PC-9 (cell line): ENCODE measurements around the gene BCL2L12. TPM values are rescaled to one million over a fixed set of nuclear protein-coding genes. Genes with fewer than 3 reads are reported as not detected.

Experiments used
- BruUV-seq: library from RNA; stranded (reverse); fragments of 400-500 nt; replicated peaks from 2 replicates; lab custom pipeline; 2021; lab: Mats Ljungman, UMichigan
- CTCF ChIA-PET: fragments of 300-600 bp; sonication (Branson Sonifier 250); formaldehyde crosslinking; loops from one replicate; lab custom pipeline; 2022; ENCODE audit warnings: antibody characterized with exemption; lab: Charles Lee
- POLR2A ChIA-PET: fragments of 300-600 bp; sonication (Branson Sonifier 250); formaldehyde crosslinking; loops from one replicate; lab custom pipeline; 2022; ENCODE audit warnings: antibody characterized with exemption; ENCODE audit not compliant: unreplicated experiment; lab: Charles Lee
- DNase-seq, 2 experiments: peaks; one replicate each; pipeline versions ENCODE4 v3.0.0 to v3.0.0-alpha.2; 2015 to 2022; ENCODE audit warnings: mixed read lengths in 1 of 2
- H2AFZ ChIP-seq: fragments of 200-600 bp; sonication (generic); 2 replicates; pipeline ENCODE4 v1.8.1; 2017; ENCODE audit warnings: antibody characterized with exemption
- H3F3A ChIP-seq: fragments of 200-600 bp; sonication (generic); 2 replicates; pipeline ENCODE4 v1.8.1; 2017; ENCODE audit warnings: antibody characterized with exemption, mild to moderate bottlenecking, low read depth; ENCODE audit not compliant: insufficient read depth
- H3K27ac ChIP-seq: fragments of 200-600 bp; sonication (generic); 2 replicates; pipeline ENCODE4 v1.6.1; 2016; ENCODE audit warnings: mixed run types
- H3K27me3 ChIP-seq: fragments of 200-600 bp; sonication (generic); 2 replicates; pipeline ENCODE4 v1.6.1; 2016; ENCODE audit warnings: low read depth, mixed run types; ENCODE audit not compliant: insufficient read depth
- H3K36me3 ChIP-seq: fragments of 200-600 bp; sonication (generic); 2 replicates; pipeline ENCODE4 v1.6.1; 2016; ENCODE audit warnings: low read depth, mixed run types
- H3K4me1 ChIP-seq: fragments of 200-600 bp; sonication (generic); replicated peaks from 2 replicates; pipeline ENCODE4 v1.6.1; 2016; ENCODE audit warnings: mixed run types; ENCODE audit not compliant: insufficient read depth
- H3K4me2 ChIP-seq: fragments of 200-600 bp; sonication (generic); 2 replicates; pipeline ENCODE4 v1.6.1; 2017; ENCODE audit warnings: mixed run types
- H3K4me3 ChIP-seq: fragments of 200-600 bp; sonication (generic); 2 replicates; pipeline ENCODE4 v1.6.1; 2016; ENCODE audit warnings: mixed run types
- H3K79me2 ChIP-seq: fragments of 200-600 bp; sonication (generic); 2 replicates; pipeline ENCODE4 v1.6.1; 2017; ENCODE audit warnings: low read depth, mixed run types
- H3K9me2 ChIP-seq: fragments of 200-600 bp; sonication (generic); 2 replicates; pipeline ENCODE4 v1.8.1; 2017; ENCODE audit warnings: mild to moderate bottlenecking; ENCODE audit not compliant: insufficient read depth
- H3K9me3 ChIP-seq: fragments of 200-600 bp; sonication (generic); 2 replicates; pipeline ENCODE4 v1.8.1; 2016; ENCODE audit warnings: low read depth; ENCODE audit not compliant: insufficient read depth
- H4K20me1 ChIP-seq: fragments of 200-600 bp; sonication (generic); 2 replicates; pipeline ENCODE4 v1.8.1; 2017; ENCODE audit not compliant: insufficient read depth
- CTCF ChIP-seq: fragments of 200-600 bp; sonication (generic); conservative IDR thresholded peaks from 2 replicates; pipeline ENCODE4 v1.6.1; 2017; ENCODE audit warnings: mixed run types, antibody characterized with exemption, mild to moderate bottlenecking, moderate library complexity
- EZH2 ChIP-seq: fragments of 200-600 bp; sonication (generic); IDR thresholded peaks from 2 replicates; pipeline ENCODE4 v1.8.0; 2017; ENCODE audit warnings: antibody characterized with exemption, low read depth
- intact Hi-C: fragments of 100-400 bp; cut with micrococcal nuclease; formaldehyde crosslinking; loops from one replicate; pipeline ENCODE4 v1.10.0; 2022; ENCODE audit not compliant: unreplicated experiment
- total RNA-seq: library from RNA; stranded (reverse); gene quantifications from 2 replicates; pipeline ENCODE4 v1.2.3, GENCODE V29; 2021

Gene BCL2L12
- total RNA-seq, 1 experiment from 2014 or later, result 84.8 TPM

- Histone ChIP-seq H3K79me2 (peaks cover 18% of the 10 kb centered on the region; the same call in 1 of the 2 replicates), H3K36me3 (peaks cover 21% of the 10 kb centered on the region; the same call in 1 of the 2 replicates), H2AFZ (no peak overlapping the region), H3K4me2 (no peak overlapping the region), H3K9me3 (no peaks in the 10 kb centered on the region), H3K27ac (no peak overlapping the region), H4K20me1 (peaks cover 43% of the 10 kb centered on the region), H3K4me1 (no peaks in the 10 kb centered on the region), H3F3A (peaks cover 22% of the 10 kb centered on the region; the same call in 1 of the 2 replicates), H3K27me3 (no peaks in the 10 kb centered on the region), H3K4me3 (no peak overlapping the region), H3K9me2 (no peaks in the 10 kb centered on the region)
- intact Hi-C loops, result no loop called here
- no TSS peak for BruUV-seq
- DNase-seq, result no peak
- TF ChIP-seq EZH2 (no peak), CTCF (no peak)
- POLR2A ChIA-PET, result no interaction called here
- CTCF ChIA-PET, result no interaction called here
These were observed 12.9 kb upstream of the BCL2L12 start for GRCh38 chr19:49652551-49653465.

GRCh38 chr19:49653466-49653806, 12.3 kb upstream of the BCL2L12 start:
- Histone ChIP-seq H3K36me3 (peaks cover 21% of the 10 kb centered on the region; the same call in 1 of the 2 replicates), H4K20me1 (peaks cover 40% of the 10 kb centered on the region), H3K79me2 (peaks cover 16% of the 10 kb centered on the region; the same call in 1 of the 2 replicates), H3K27ac (no peak overlapping the region), H3K9me2 (no peaks in the 10 kb centered on the region), H3F3A (peaks cover 17% of the 10 kb centered on the region; the same call in 1 of the 2 replicates), H3K4me2 (no peak overlapping the region), H2AFZ (no peak overlapping the region), H3K9me3 (no peaks in the 10 kb centered on the region), H3K4me3 (no peak overlapping the region), H3K4me1 (no peaks in the 10 kb centered on the region), H3K27me3 (no peaks in the 10 kb centered on the region)
- intact Hi-C loops, result no loop called here
- TF ChIP-seq CTCF (no peak), EZH2 (no peak)
- BruUV-seq, result no TSS peak
- DNase-seq, result no peak
- ChIA-PET POLR2A (no interaction called here), CTCF (no interaction called here)

- Histone ChIP-seq H3K27me3 (no peaks in the 10 kb centered on the region), H3K9me3 (no peaks in the 10 kb centered on the region), H3K4me2 (no peak overlapping the region), H2AFZ (no peak overlapping the region), H3F3A (peaks cover 21% of the 10 kb centered on the region), H3K79me2 (peaks cover 8% of the 10 kb centered on the region; the same call in 1 of the 2 replicates), H3K4me1 (no peaks in the 10 kb centered on the region), H4K20me1 (peaks cover 40% of the 10 kb centered on the region), H3K27ac (no peak overlapping the region), H3K4me3 (no peak overlapping the region), H3K9me2 (no peaks in the 10 kb centered on the region), H3K36me3 (peaks cover 17% of the 10 kb centered on the region; the same call in 1 of the 2 replicates)
- intact Hi-C loops, result no loop called here
- TF ChIP-seq EZH2, result no peak
- no peak for TF ChIP-seq CTCF
- BruUV-seq, result no TSS peak
- POLR2A ChIA-PET, result interaction anchor here (0.7 kb wide), 1 partner anchor 15 kb away, joined by 5 read pairs; the partner anchor contains the start of gene RRAS
- CTCF ChIA-PET, result no interaction called here
- no peak for DNase-seq
These were observed 11.2 kb upstream of the BCL2L12 start for GRCh38 chr19:49654581-49654980.
